Thymus (tissue), 11 donors: ENCODE results near the gene PROZ. TPM values are rescaled to one million over a fixed set of nuclear protein-coding genes. Genes with fewer than 3 reads are reported as not detected.

Experiments
- DNase-seq, 9 donors: peaks; one replicate each; pipeline ENCODE4 v3.0.0-alpha.2; 2013; ENCODE audit warnings: low spot score in 9 of 9, low read depth in 6 of 9, missing footprints in 1 of 9
- H3K27ac ChIP-seq, 2 donors: one replicate each; pipeline ENCODE4 v1.5.1; 2013; ENCODE audit warnings: control low read depth in 1 of 2, low read depth in 1 of 2, low read length in 1 of 2, mild to moderate bottlenecking in 1 of 2, moderate library complexity in 1 of 2
- H3K27me3 ChIP-seq, 2 donors: one replicate each; pipeline ENCODE4 v1.5.1; 2013; ENCODE audit warnings: low read length in 1 of 2; ENCODE audit not compliant: control insufficient read depth in 2 of 2, insufficient read depth in 1 of 2
- H3K36me3 ChIP-seq, 2 donors: one replicate each; pipeline ENCODE4 v1.5.1; 2013; ENCODE audit warnings: low read length in 1 of 2, mild to moderate bottlenecking in 1 of 2, moderate library complexity in 1 of 2; ENCODE audit not compliant: control insufficient read depth in 2 of 2, insufficient read depth in 2 of 2
- H3K4me1 ChIP-seq, 2 donors: one replicate each; pipeline ENCODE4 v1.5.1; 2013; ENCODE audit warnings: low read length in 2 of 2; ENCODE audit not compliant: control insufficient read depth in 2 of 2, insufficient read depth in 2 of 2
- H3K4me3 ChIP-seq, 2 donors: one replicate each; pipeline ENCODE4 v1.5.1; 2013; ENCODE audit warnings: low read length in 2 of 2, control low read depth in 1 of 2, mild to moderate bottlenecking in 1 of 2
- H3K9me3 ChIP-seq, 2 donors: one replicate each; pipeline ENCODE4 v1.5.1; 2013; ENCODE audit warnings: low read length in 1 of 2, mild to moderate bottlenecking in 1 of 2; ENCODE audit not compliant: control insufficient read depth in 2 of 2, insufficient read depth in 1 of 2
- WGBS: extraction: QIAGEN DNeasy Blood & Tissue Kit; methylation state at CpG from one replicate; pipeline ENCODE4 v1.1.7; 2013; 5-methylcytosine and 5-hydroxymethylcytosine counted together
- polyA plus RNA-seq: library from polyadenylated mRNA; stranded (reverse); fragments of 200-250 nt; gene quantifications from one replicate; pipeline ENCODE4 v1.2.3, GENCODE V29; 2013
- total RNA-seq: library from RNA; stranded (reverse); fragments of 120-200 nt; gene quantifications from one replicate; pipeline ENCODE4 v1.2.4, GENCODE V29; 2013
- donor health status: healthy.

The PROZ gene
- total and polyA plus RNA-seq, 2 donors: 0.05 to 0.07 TPM

GRCh38 chr13:113124211-113124970, 34.1 kb upstream of the PROZ start:
- Histone ChIP-seq H3K27ac (no peak overlapping the region), H3K4me3 (no peak overlapping the region), H3K27me3 (peaks cover 3 to 21% of the 10 kb centered on the region in 2 donors), H3K9me3 (peaks cover 0 to 5% of the 10 kb centered on the region in 2 donors), H3K4me1 (no peaks in the 10 kb centered on the region), H3K36me3 (no peaks in the 10 kb centered on the region)
- 94% methylated on average over 19 of the region's 19 CpGs for WGBS
- no peak for DNase-seq

GRCh38 chr13:113125506-113126264, 32.8 kb upstream of the PROZ start:
- Histone ChIP-seq H3K27me3 (peaks cover 9 to 34% of the 10 kb centered on the region in 2 donors), H3K4me1 (peaks cover 0 to 4% of the 10 kb centered on the region in 2 donors), H3K4me3 (no peak overlapping the region), H3K27ac (no peak overlapping the region), H3K36me3 (no peaks in the 10 kb centered on the region), H3K9me3 (peaks cover 2 to 12% of the 10 kb centered on the region in 2 donors)
- WGBS: 94% methylated on average over 19 of the region's 19 CpGs
- no peak for DNase-seq

GRCh38 chr13:113126265-113127150, 31.9 kb upstream of the PROZ start:
- Histone ChIP-seq H3K36me3 (no peaks in the 10 kb centered on the region), H3K27ac (no peak overlapping the region), H3K9me3 (peaks cover 2 to 12% of the 10 kb centered on the region in 2 donors), H3K27me3 (peaks cover 9 to 38% of the 10 kb centered on the region in 2 donors), H3K4me1 (peaks cover 0 to 4% of the 10 kb centered on the region in 2 donors), H3K4me3 (no peak overlapping the region)
- WGBS: 92% methylated on average over 18 of the region's 18 CpGs
- DNase-seq: no peak

- Histone ChIP-seq H3K4me1 (peaks cover 0 to 4% of the 10 kb centered on the region in 2 donors), H3K4me3 (peak overlapping the region in 1 of 2 donors; percentile 30), H3K27me3 (peaks cover 9 to 41% of the 10 kb centered on the region in 2 donors), H3K36me3 (no peaks in the 10 kb centered on the region), H3K9me3 (peaks cover 2 to 12% of the 10 kb centered on the region in 2 donors), H3K27ac (no peak overlapping the region)
- no peak for DNase-seq
- WGBS: 70% methylated on average over 27 of the region's 27 CpGs
Measured at GRCh38 chr13:113129480-113129879, 29.0 kb upstream of the PROZ start.

- H3K27me3 ChIP-seq: peaks cover 9 to 41% of the 10 kb centered on the region in 2 donors
- H3K4me3 ChIP-seq: peak overlapping the region in 1 of 2 donors; percentile 30
- DNase-seq: peak in 2 of 9 donors; percentile 24 to 31
- H3K9me3 ChIP-seq: peaks cover 2 to 12% of the 10 kb centered on the region in 2 donors
- no peak overlapping the region for H3K27ac ChIP-seq
- 48% methylated on average over 60 of the region's 60 CpGs for WGBS
- H3K4me1 ChIP-seq: peaks cover 0 to 4% of the 10 kb centered on the region in 2 donors
- H3K36me3 ChIP-seq: no peaks in the 10 kb centered on the region
Measured at GRCh38 chr13:113129921-113130750, 28.3 kb upstream of the PROZ start.

- Histone ChIP-seq H3K27ac (no peak overlapping the region), H3K4me3 (no peak overlapping the region), H3K9me3 (peaks cover 0 to under 1% of the 10 kb centered on the region in 2 donors), H3K27me3 (peaks cover 2 to 21% of the 10 kb centered on the region in 2 donors), H3K36me3 (no peaks in the 10 kb centered on the region), H3K4me1 (no peaks in the 10 kb centered on the region)
- DNase-seq: no peak
- 96% methylated on average over 2 of the region's 2 CpGs for WGBS
Measured at GRCh38 chr13:113135281-113135760, 23.1 kb upstream of the PROZ start.

- H3K36me3 ChIP-seq: no peaks in the 10 kb centered on the region
- peaks cover 0 to 10% of the 10 kb centered on the region in 2 donors for H3K27me3 ChIP-seq
- WGBS: 91% methylated on average over 11 of the region's 11 CpGs
- no peak for DNase-seq
- H3K27ac ChIP-seq: no peak overlapping the region
- H3K4me1 ChIP-seq: no peaks in the 10 kb centered on the region
- H3K9me3 ChIP-seq: no peaks in the 10 kb centered on the region
- H3K4me3 ChIP-seq: no peak overlapping the region
Measured at GRCh38 chr13:113137691-113138298, 20.7 kb upstream of the PROZ start.
